Measurements from ENCODE around the gene WDR90.

Gene WDR90

GRCh38 chr16:694863-695354, 45.7 kb downstream of the WDR90 start:
- no peak for TF ChIP-seq CTCF (IDR thresholded peaks at IDR 0.05; ENCODE audit: low read depth, low read length)
- Histone ChIP-seq H3K9me3 (ENCODE audit: severe bottlenecking) (no peaks in the 10 kb centered on the region), H3K36me3 (peaks cover 11% of the 10 kb centered on the region), H3K27ac (no peak overlapping the region), H3K4me3 (ENCODE audit: low read depth, low read length) (no peak overlapping the region), H3K27me3 (ENCODE audit: insufficient read depth, low read depth, severe bottlenecking) (no peaks in the 10 kb centered on the region)
- DNase-seq = no peak

- no peak overlapping the region for H3K27ac ChIP-seq
- no peak overlapping the region for H3K4me3 ChIP-seq (ENCODE audit: low read depth, low read length)
- no peaks in the 10 kb centered on the region for H3K27me3 ChIP-seq (ENCODE audit: insufficient read depth, low read depth, severe bottlenecking)
These were observed 46.4 kb downstream of the WDR90 start for GRCh38 chr16:695355-696089.

GRCh38 chr16:698911-699671, 49.9 kb downstream of the WDR90 start:
- Histone ChIP-seq H3K36me3 (peaks cover 23% of the 10 kb centered on the region), H3K9me3 (ENCODE audit: severe bottlenecking) (no peaks in the 10 kb centered on the region), H3K4me3 (ENCODE audit: low read depth, low read length) (no peak overlapping the region), H3K27ac (no peak overlapping the region), H3K27me3 (ENCODE audit: insufficient read depth, low read depth, severe bottlenecking) (no peaks in the 10 kb centered on the region)
- no peak for DNase-seq
- TF ChIP-seq CTCF (IDR thresholded peaks at IDR 0.05; ENCODE audit: low read depth, low read length) = no peak

More at GRCh38 chr16:695355-696089, 46.4 kb downstream of the WDR90 start:
- no peaks in the 10 kb centered on the region for H3K9me3 ChIP-seq (ENCODE audit: severe bottlenecking)
- peaks cover 11% of the 10 kb centered on the region for H3K36me3 ChIP-seq
- no peak for TF ChIP-seq CTCF (IDR thresholded peaks at IDR 0.05; ENCODE audit: low read depth, low read length)
- no peak for DNase-seq

GRCh38 chr16:700684-701584, 51.8 kb downstream of the WDR90 start:
- no peaks in the 10 kb centered on the region for H3K27me3 ChIP-seq (ENCODE audit: insufficient read depth, low read depth, severe bottlenecking)
- H3K4me3 ChIP-seq (ENCODE audit: low read depth, low read length) = no peak overlapping the region
- no peak for DNase-seq

More at GRCh38 chr16:700684-701584, 51.8 kb downstream of the WDR90 start:
- Histone ChIP-seq H3K36me3 (peaks cover 18% of the 10 kb centered on the region), H3K9me3 (ENCODE audit: severe bottlenecking) (no peaks in the 10 kb centered on the region), H3K27ac (no peak overlapping the region)
- no peak for TF ChIP-seq CTCF (IDR thresholded peaks at IDR 0.05; ENCODE audit: low read depth, low read length)
